A673 (cell line): ENCODE data around the gene KIF26B. TPM values are rescaled to one million over a fixed set of nuclear protein-coding genes. Genes with fewer than 3 reads are reported as not detected.

Experiments
- BruUV-seq: library from RNA; stranded (reverse); fragments of 400-500 nt; replicated peaks from 2 replicates; lab custom pipeline; 2021; lab: Mats Ljungman, UMichigan
- CTCF ChIA-PET: fragments of 300-600 bp; sonication (Branson Sonifier 250); formaldehyde crosslinking; loops from one replicate; lab custom pipeline; 2022; ENCODE audit warnings: antibody characterized with exemption; lab: Charles Lee
- POLR2A ChIA-PET: fragments of 300-600 bp; sonication (Branson Sonifier 250); formaldehyde crosslinking; loops from one replicate; lab custom pipeline; 2022; ENCODE audit warnings: antibody characterized with exemption; ENCODE audit not compliant: low non-redundant PET; lab: Charles Lee
- DNase-seq: peaks from one replicate; pipeline ENCODE4 v3.0.0-alpha.2; 2015; ENCODE audit warnings: low spot score
- H3K27ac ChIP-seq: fragments of 200-600 bp; sonication (generic); 2 replicates; pipeline ENCODE4 v1.5.1; 2016; ENCODE audit warnings: mixed run types, low read depth, mild to moderate bottlenecking, mixed read lengths, antibody characterized with exemption, low read length; ENCODE audit not compliant: poor library complexity, severe bottlenecking
- H3K27me3 ChIP-seq: fragments of 200-600 bp; sonication (generic); replicated peaks from 2 replicates; pipeline ENCODE4 v1.6.1; 2017; ENCODE audit warnings: mixed run types, low read depth, mild to moderate bottlenecking, mixed read lengths, antibody characterized with exemption, low read length; ENCODE audit not compliant: insufficient read depth, poor library complexity
- H3K36me3 ChIP-seq: fragments of 200-600 bp; sonication (generic); 2 replicates; pipeline ENCODE4 v1.6.1; 2016; ENCODE audit warnings: mixed run types, mild to moderate bottlenecking, mixed read lengths, antibody characterized with exemption, low read length; ENCODE audit not compliant: insufficient read depth, poor library complexity, severe bottlenecking
- H3K4me1 ChIP-seq: fragments of 200-600 bp; sonication (generic); 2 replicates; pipeline ENCODE4 v1.6.1; 2017; ENCODE audit warnings: mixed run types, mild to moderate bottlenecking, mixed read lengths, antibody characterized with exemption, low read length; ENCODE audit not compliant: insufficient read depth, poor library complexity, severe bottlenecking
- H3K4me3 ChIP-seq: fragments of 200-600 bp; sonication (generic); 2 replicates; pipeline ENCODE4 v1.5.1; 2016; ENCODE audit warnings: low read depth, mixed run types, mild to moderate bottlenecking, mixed read lengths, low read length; ENCODE audit not compliant: poor library complexity, severe bottlenecking
- H3K9me3 ChIP-seq: fragments of 200-600 bp; sonication (generic); 2 replicates; pipeline ENCODE4 v1.6.1; 2016; ENCODE audit warnings: mixed run types, low read depth, mild to moderate bottlenecking, mixed read lengths, antibody characterized with exemption, low read length; ENCODE audit not compliant: poor library complexity, severe bottlenecking
- EZH2 ChIP-seq: fragments of 200-600 bp; sonication (generic); IDR thresholded peaks from 2 replicates; pipeline ENCODE4 v1.6.1; 2017; ENCODE audit warnings: borderline replicate concordance, low read depth, mild to moderate bottlenecking, mixed read lengths, antibody characterized with exemption, low read length; ENCODE audit not compliant: poor library complexity, severe bottlenecking
- intact Hi-C: fragments of 100-400 bp; cut with micrococcal nuclease; formaldehyde crosslinking; loops from one replicate; pipeline ENCODE4 v1.10.0; 2022; ENCODE audit not compliant: unreplicated experiment
- total RNA-seq: library from RNA; stranded (reverse); gene quantifications from 2 replicates; pipeline ENCODE4 v1.2.3, GENCODE V29; 2021
- TF ChIP-seq, protein P1 (sequence below): fragments of 300-800, 200-600 bp; sonication (generic); conservative IDR thresholded peaks from 2 replicates; pipeline ENCODE4 v1.5.1; 2017; ENCODE audit warnings: low read depth, mild to moderate bottlenecking, antibody characterized with exemption, low read length, moderate library complexity, mixed read lengths

Gene KIF26B
- total RNA-seq, 1 experiment from 2014 or later = not detected

- Histone ChIP-seq H3K9me3 (no peaks in the 10 kb centered on the region), H3K27ac (no peak overlapping the region), H3K27me3 (no peaks in the 10 kb centered on the region), H3K36me3 (no peaks in the 10 kb centered on the region), H3K4me3 (no peak overlapping the region), H3K4me1 (peaks cover 3% of the 10 kb centered on the region)
- BruUV-seq = no TSS peak
- TF ChIP-seq, protein P1, sequence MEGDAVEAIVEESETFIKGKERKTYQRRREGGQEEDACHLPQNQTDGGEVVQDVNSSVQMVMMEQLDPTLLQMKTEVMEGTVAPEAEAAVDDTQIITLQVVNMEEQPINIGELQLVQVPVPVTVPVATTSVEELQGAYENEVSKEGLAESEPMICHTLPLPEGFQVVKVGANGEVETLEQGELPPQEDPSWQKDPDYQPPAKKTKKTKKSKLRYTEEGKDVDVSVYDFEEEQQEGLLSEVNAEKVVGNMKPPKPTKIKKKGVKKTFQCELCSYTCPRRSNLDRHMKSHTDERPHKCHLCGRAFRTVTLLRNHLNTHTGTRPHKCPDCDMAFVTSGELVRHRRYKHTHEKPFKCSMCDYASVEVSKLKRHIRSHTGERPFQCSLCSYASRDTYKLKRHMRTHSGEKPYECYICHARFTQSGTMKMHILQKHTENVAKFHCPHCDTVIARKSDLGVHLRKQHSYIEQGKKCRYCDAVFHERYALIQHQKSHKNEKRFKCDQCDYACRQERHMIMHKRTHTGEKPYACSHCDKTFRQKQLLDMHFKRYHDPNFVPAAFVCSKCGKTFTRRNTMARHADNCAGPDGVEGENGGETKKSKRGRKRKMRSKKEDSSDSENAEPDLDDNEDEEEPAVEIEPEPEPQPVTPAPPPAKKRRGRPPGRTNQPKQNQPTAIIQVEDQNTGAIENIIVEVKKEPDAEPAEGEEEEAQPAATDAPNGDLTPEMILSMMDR = no peak
- no peak for TF ChIP-seq EZH2
- ChIA-PET POLR2A (no interaction called here), CTCF (no interaction called here)
- DNase-seq = no peak
- intact Hi-C loops = no loop called here
Measured at GRCh38 chr1:245213066-245213831, 58.5 kb downstream of the KIF26B start.

- BruUV-seq = no TSS peak
- intact Hi-C loops = no loop called here
- Histone ChIP-seq H3K4me1 (peaks cover 3% of the 10 kb centered on the region), H3K27me3 (no peaks in the 10 kb centered on the region), H3K9me3 (no peaks in the 10 kb centered on the region), H3K27ac (no peak overlapping the region), H3K36me3 (no peaks in the 10 kb centered on the region), H3K4me3 (no peak overlapping the region)
- TF ChIP-seq EZH2 = no peak
- TF ChIP-seq, protein P1 = no peak
- CTCF ChIA-PET = no interaction called here
- POLR2A ChIA-PET = no interaction called here
- DNase-seq = no peak
Measured at GRCh38 chr1:245215071-245215470, 60.3 kb downstream of the KIF26B start.

- peak; percentile 44 for DNase-seq
- Histone ChIP-seq H3K27me3 (no peaks in the 10 kb centered on the region), H3K4me1 (peaks cover 3% of the 10 kb centered on the region), H3K27ac (no peak overlapping the region), H3K36me3 (no peaks in the 10 kb centered on the region), H3K4me3 (no peak overlapping the region), H3K9me3 (no peaks in the 10 kb centered on the region)
- no TSS peak for BruUV-seq
- POLR2A ChIA-PET = no interaction called here
- intact Hi-C loops = no loop called here
- TF ChIP-seq, protein P1 = no peak
- no peak for TF ChIP-seq EZH2
- CTCF ChIA-PET = no interaction called here
Measured at GRCh38 chr1:245216366-245217115, 61.8 kb downstream of the KIF26B start.
